Tibial artery (tissue), 4 donors: ENCODE data around the gene FRS2.

Source experiments
- DNase-seq, 2 donors: peaks; one replicate each; pipeline ENCODE4 v3.0.0-alpha.2; 2019
- H3K27ac ChIP-seq, 2 donors: fragments of 200-600 bp; sonication (generic) in 1 of 2; 1 replicate in 1 of 2; 2 replicates in 1 of 2; pipeline ENCODE4 v1.5.1; 2018 to 2019; ENCODE audit warnings: mild to moderate bottlenecking in 1 of 2
- H3K27me3 ChIP-seq, 2 donors: fragments of 200-600 bp; sonication (generic) in 1 of 2; one replicate each; pipeline versions ENCODE4 v1.5.1 to v1.6.0; 2016 to 2019
- H3K36me3 ChIP-seq, 3 donors: fragments of 200-600 bp; sonication (generic) in 2 of 3; one replicate each; pipeline ENCODE4 v1.5.1; 2016 to 2019; ENCODE audit warnings: mild to moderate bottlenecking in 2 of 3
- H3K4me1 ChIP-seq, 4 donors: fragments of 200-600 bp; sonication (generic) in 2 of 4; 1 replicate in 3 of 4; 2 replicates in 1 of 4; pipeline ENCODE4 v1.5.1; 2016 to 2019
- H3K4me3 ChIP-seq, 2 donors: fragments of 200-600 bp; sonication (generic) in 1 of 2; 1 replicate in 1 of 2; 2 replicates in 1 of 2; pipeline ENCODE4 v1.5.1; 2018 to 2019; ENCODE audit warnings: mild to moderate bottlenecking in 2 of 2
- H3K9me3 ChIP-seq, 3 donors: fragments of 200-600 bp; sonication (generic) in 1 of 3; one replicate each; pipeline ENCODE4 v1.5.1; 2016 to 2019
- intact Hi-C: fragments of 100-400 bp; cut with DNase I; formaldehyde crosslinking; loops from one replicate; pipeline ENCODE4 v1.15.0; 2023; ENCODE audit warnings: low total_unique reads
- TF ChIP-seq, protein P1 (sequence below), 2 experiments: fragments of 200-600 bp in 1 of 2; fragments of 450-650 bp in 1 of 2; IDR thresholded peaks; one replicate each; pipeline ENCODE4 v1.5.1; 2017 to 2019; ENCODE audit warnings: antibody characterized with exemption in 2 of 2, mild to moderate bottlenecking in 1 of 2, moderate library complexity in 1 of 2

The FRS2 gene

DNA sequence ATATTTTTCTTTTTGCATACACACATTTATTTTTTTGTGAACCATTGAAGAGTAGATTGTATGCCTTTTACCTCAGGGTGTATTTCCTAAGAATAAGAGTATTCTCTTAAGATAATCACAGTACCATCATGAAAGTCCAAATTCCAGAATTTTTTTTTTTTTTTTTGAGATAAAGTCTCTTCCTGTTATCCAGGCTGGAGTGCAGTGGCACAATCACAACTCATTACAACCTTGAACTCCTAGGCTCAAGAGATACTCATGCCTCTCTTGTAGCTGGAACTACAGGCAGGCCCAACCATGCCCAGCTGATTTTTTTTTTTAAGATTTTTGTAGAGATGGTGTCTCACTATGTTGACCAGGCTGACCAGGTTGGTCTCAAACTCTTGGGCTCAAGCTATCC is 10.9 kb downstream of the FRS2 start:
- no peaks in the 10 kb centered on the region for H3K27me3 ChIP-seq
- intact Hi-C loops, result no loop called here
- H3K27ac ChIP-seq, result no peak overlapping the region
- no peaks in the 10 kb centered on the region for H3K36me3 ChIP-seq
- H3K4me3 ChIP-seq, result no peak overlapping the region
- DNase-seq, result no peak
- peaks cover 0 to 65% (median 9%) of the 10 kb centered on the region in 4 donors for H3K4me1 ChIP-seq
- TF ChIP-seq, protein P1, sequence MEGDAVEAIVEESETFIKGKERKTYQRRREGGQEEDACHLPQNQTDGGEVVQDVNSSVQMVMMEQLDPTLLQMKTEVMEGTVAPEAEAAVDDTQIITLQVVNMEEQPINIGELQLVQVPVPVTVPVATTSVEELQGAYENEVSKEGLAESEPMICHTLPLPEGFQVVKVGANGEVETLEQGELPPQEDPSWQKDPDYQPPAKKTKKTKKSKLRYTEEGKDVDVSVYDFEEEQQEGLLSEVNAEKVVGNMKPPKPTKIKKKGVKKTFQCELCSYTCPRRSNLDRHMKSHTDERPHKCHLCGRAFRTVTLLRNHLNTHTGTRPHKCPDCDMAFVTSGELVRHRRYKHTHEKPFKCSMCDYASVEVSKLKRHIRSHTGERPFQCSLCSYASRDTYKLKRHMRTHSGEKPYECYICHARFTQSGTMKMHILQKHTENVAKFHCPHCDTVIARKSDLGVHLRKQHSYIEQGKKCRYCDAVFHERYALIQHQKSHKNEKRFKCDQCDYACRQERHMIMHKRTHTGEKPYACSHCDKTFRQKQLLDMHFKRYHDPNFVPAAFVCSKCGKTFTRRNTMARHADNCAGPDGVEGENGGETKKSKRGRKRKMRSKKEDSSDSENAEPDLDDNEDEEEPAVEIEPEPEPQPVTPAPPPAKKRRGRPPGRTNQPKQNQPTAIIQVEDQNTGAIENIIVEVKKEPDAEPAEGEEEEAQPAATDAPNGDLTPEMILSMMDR (IDR thresholded peaks at IDR 0.05), result no peak
- H3K9me3 ChIP-seq, result no peaks in the 10 kb centered on the region

DNA sequence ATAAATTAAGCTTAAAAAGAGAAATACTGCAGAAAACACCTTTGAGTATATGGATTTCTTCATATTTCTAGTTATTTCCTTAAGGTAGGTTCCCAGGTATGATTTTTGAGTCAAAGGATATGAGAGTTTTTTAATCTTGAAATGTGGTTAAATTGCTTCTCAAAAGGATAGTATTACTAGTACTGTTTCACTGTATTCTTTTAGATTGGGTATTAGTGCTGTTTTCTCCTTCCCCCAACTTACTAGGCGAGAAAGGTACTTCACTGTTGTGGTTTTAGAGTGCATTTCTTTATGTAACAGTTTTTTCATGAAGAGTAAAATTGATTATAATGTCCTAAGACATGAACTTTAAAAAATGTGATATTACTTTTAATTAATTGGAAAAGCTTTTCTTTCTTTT is 13.5 kb downstream of the FRS2 start:
- H3K27me3 ChIP-seq, result no peaks in the 10 kb centered on the region
- no peak for DNase-seq
- H3K4me1 ChIP-seq, result peaks cover 0 to 52% (median 3%) of the 10 kb centered on the region in 4 donors
- no peaks in the 10 kb centered on the region for H3K9me3 ChIP-seq
- no peak overlapping the region for H3K4me3 ChIP-seq
- H3K36me3 ChIP-seq, result peaks cover 8 to 14% (median 11%) of the 10 kb centered on the region in 3 donors
- no peak overlapping the region for H3K27ac ChIP-seq
- TF ChIP-seq, protein P1 (IDR thresholded peaks at IDR 0.05), result no peak
- intact Hi-C loops, result no loop called here

DNA sequence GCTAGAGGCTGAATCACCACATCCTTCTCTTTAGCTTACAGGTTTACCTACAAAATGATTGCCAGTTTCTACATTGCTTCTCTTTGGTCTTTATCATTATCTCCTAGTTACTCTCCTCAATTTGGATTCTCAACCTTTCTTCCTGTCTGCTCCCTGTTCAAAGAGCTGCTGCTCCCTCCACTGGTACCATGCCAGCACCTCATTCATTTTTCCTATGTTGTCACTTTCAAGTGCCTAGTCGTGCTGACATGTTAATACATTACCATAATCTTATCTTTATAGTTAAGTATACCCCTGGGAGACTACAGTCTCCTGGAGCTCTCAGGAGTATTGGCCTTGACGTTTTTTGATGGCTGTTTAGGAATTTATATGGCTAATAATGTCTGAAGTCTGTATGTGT is 14.2 kb downstream of the FRS2 start:
- DNase-seq, result no peak
- TF ChIP-seq, protein P1 (IDR thresholded peaks at IDR 0.05), result no peak
- Histone ChIP-seq H3K9me3 (no peaks in the 10 kb centered on the region), H3K4me1 (peaks cover 0 to 45% (median 3%) of the 10 kb centered on the region in 4 donors), H3K27ac (no peak overlapping the region), H3K27me3 (no peaks in the 10 kb centered on the region), H3K4me3 (no peak overlapping the region), H3K36me3 (peaks cover 8 to 14% (median 11%) of the 10 kb centered on the region in 3 donors)
- intact Hi-C loops, result no loop called here

DNA sequence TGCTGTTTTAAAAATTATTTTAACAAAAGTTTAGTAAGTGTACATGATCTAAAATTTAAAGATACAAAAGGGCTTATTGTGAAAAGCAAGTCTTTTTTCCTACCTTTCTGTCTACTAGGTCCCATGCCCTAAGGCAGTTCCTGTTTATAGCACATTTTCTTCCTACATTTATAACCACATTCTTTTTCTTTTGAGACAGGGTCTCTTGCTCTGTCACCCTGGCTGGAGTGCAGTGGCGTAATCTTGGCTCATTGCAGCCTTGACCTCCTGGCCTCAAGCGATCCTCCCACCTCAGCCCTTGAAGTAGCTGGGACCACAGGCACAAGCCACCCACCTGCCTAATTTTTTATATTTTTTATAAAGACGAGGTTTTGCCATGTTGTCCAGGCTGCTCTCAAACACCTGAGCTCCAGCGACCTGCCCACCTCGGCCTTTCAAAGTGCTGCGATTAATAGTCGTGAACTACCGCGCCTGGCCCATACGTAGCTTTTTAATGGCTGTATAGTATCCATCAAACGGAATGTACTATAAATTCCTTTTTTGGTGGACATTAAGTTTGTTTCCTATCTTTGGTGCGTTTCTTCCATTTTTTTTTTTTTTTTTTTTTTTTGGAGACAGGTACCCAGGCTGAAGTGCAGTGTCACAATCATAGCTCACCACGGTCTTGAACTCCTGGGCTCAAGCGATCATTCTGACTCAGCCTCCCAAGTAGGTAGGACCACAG is 20.9 kb downstream of the FRS2 start:
- Histone ChIP-seq H3K9me3 (no peaks in the 10 kb centered on the region), H3K4me3 (no peak overlapping the region), H3K27me3 (no peaks in the 10 kb centered on the region), H3K27ac (no peak overlapping the region), H3K4me1 (peaks cover 0 to 45% (median 12%) of the 10 kb centered on the region in 4 donors), H3K36me3 (peaks cover 8 to 14% (median 11%) of the 10 kb centered on the region in 3 donors)
- no peak for DNase-seq
- intact Hi-C loops, result no loop called here
- TF ChIP-seq, protein P1 (IDR thresholded peaks at IDR 0.05), result no peak

DNA sequence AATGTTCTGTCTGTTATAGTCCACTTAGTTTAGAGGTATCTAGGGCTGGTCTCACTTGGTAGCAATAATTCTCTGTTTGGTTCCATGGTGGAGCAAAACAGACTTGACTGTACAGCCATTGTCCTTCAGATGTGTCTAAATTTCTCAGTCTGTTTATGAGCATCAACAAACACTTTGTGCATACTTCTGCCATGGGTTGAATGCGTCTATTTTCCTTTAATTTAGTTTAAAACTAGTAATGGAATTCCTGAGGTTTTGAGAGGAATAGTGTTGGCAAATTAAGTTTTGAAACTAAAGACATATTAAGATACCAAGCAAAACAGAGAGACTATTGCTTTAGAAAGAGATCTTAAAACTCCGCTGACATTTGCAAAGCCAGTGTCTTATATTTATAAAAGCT is 22.6 kb downstream of the FRS2 start:
- Histone ChIP-seq H3K27ac (no peak overlapping the region), H3K4me3 (no peak overlapping the region), H3K9me3 (no peaks in the 10 kb centered on the region), H3K4me1 (peaks cover 0 to 59% (median 17%) of the 10 kb centered on the region in 4 donors), H3K36me3 (peaks cover 4 to 5% (median 5%) of the 10 kb centered on the region in 3 donors), H3K27me3 (no peaks in the 10 kb centered on the region)
- TF ChIP-seq, protein P1 (IDR thresholded peaks at IDR 0.05), result no peak
- intact Hi-C loops, result no loop called here
- no peak for DNase-seq
